Dendritic cell treated with granulocyte-macrophage colony-stimulating factor and Interleukin-4, amounts not matched to agents 40 ng/mL and 50 ng/mL, for 4 days (primary cell): ENCODE results near the gene LRP1.

Experiments used
- H3K27ac Mint-ChIP-seq: one replicate; pipeline ENCODE4 v1.8.0; 2022; ENCODE audit warnings: mild to moderate bottlenecking, mixed read lengths
- H3K27me3 Mint-ChIP-seq: one replicate; pipeline ENCODE4 v1.8.0; 2022; ENCODE audit warnings: mild to moderate bottlenecking, mixed read lengths
- H3K36me3 Mint-ChIP-seq: one replicate; pipeline ENCODE4 v1.8.0; 2022; ENCODE audit warnings: low read depth, mixed read lengths
- H3K4me1 Mint-ChIP-seq: one replicate; pipeline ENCODE4 v1.8.0; 2022; ENCODE audit warnings: low read depth, mixed read lengths
- H3K4me3 Mint-ChIP-seq: one replicate; pipeline ENCODE4 v1.8.0; 2022; ENCODE audit warnings: mild to moderate bottlenecking, moderate library complexity, mixed read lengths
- H3K9me3 Mint-ChIP-seq: one replicate; pipeline ENCODE4 v1.8.0; 2022; ENCODE audit warnings: mixed read lengths
- intact Hi-C: fragments of 100-400 bp; cut with micrococcal nuclease; formaldehyde crosslinking; loops from one replicate; pipeline ENCODE4 v1.15.0; 2022

Gene LRP1

DNA sequence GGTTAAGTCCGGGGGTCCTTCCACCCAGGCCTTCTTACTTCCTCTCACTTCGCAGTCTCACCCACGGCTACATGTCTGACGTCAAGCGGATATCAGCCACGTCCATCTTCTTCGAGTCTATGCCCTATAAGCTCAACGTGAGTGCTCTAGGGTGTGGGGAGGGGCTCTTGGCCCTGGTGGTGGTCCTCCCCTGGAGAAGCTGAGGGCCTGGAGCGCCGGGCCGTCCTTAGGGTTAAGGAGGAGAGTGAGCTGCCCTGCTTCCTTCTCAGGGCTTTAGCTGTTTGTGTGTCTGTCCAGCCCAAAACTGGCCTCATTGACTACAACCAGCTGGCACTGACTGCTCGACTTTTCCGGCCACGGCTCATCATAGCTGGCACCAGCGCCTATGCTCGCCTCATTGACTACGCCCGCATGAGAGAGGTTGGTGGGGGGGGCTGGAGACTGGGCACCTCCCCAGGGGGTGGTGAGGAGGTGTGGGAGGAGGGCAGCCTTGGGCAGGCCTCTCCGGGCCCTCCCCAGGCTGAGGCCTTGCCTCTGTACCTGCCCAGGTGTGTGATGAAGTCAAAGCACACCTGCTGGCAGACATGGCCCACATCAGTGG, 104.0 kb downstream of the LRP1 start:
- H3K27me3 Mint-ChIP-seq: peaks cover 32% of the 10 kb centered on the region
- intact Hi-C loops: no loop called here
- H3K4me3 Mint-ChIP-seq: no peak overlapping the region
- H3K27ac Mint-ChIP-seq: no peak overlapping the region
- peaks cover 67% of the 10 kb centered on the region for H3K4me1 Mint-ChIP-seq
- no peaks in the 10 kb centered on the region for H3K9me3 Mint-ChIP-seq
- peaks cover 44% of the 10 kb centered on the region for H3K36me3 Mint-ChIP-seq

- Mint-ChIP-seq H3K36me3 (peaks cover 44% of the 10 kb centered on the region), H3K27ac (peak overlapping the region; percentile 80), H3K27me3 (peaks cover 38% of the 10 kb centered on the region), H3K4me3 (peak overlapping the region; percentile 48), H3K4me1 (peaks cover 71% of the 10 kb centered on the region), H3K9me3 (no peaks in the 10 kb centered on the region)
- intact Hi-C loops: no loop called here
Measured at GRCh38 chr12:57233357-57234232, 105.3 kb downstream of the LRP1 start.

GRCh38 chr12:57234233-57234570, 105.9 kb downstream of the LRP1 start:
- peaks cover 44% of the 10 kb centered on the region for H3K36me3 Mint-ChIP-seq
- peaks cover 69% of the 10 kb centered on the region for H3K4me1 Mint-ChIP-seq
- H3K4me3 Mint-ChIP-seq: peak overlapping the region; percentile 48
- intact Hi-C loops: no loop called here
- H3K9me3 Mint-ChIP-seq: no peaks in the 10 kb centered on the region
- peak overlapping the region; percentile 80 for H3K27ac Mint-ChIP-seq
- peaks cover 41% of the 10 kb centered on the region for H3K27me3 Mint-ChIP-seq

DNA sequence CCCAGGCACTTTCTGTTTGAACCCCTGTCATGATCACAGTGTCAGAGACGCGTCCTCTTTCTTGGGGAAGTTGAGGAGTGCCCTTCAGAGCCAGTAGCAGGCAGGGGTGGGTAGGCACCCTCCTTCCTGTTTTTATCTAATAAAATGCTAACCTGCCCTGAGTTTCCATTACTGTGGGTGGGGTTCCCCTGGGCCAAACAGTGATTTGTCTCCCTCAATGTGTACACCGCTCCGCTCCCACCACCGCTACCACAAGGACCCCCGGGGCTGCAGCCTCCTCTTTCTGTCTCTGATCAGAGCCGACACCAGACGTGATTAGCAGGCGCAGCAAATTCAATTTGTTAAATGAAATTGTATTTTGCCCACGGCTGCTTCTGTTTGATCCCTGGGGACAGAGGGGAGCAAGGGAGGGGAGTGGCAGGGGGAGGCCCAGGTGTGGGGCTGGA, 106.3 kb downstream of the LRP1 start:
- Mint-ChIP-seq H3K27me3 (peaks cover 45% of the 10 kb centered on the region), H3K27ac (peak overlapping the region; percentile 80), H3K4me1 (peaks cover 70% of the 10 kb centered on the region), H3K36me3 (peaks cover 42% of the 10 kb centered on the region), H3K9me3 (no peaks in the 10 kb centered on the region), H3K4me3 (peak overlapping the region; percentile 48)
- intact Hi-C loops: no loop called here

- Mint-ChIP-seq H3K9me3 (no peaks in the 10 kb centered on the region), H3K36me3 (peaks cover 36% of the 10 kb centered on the region), H3K4me3 (no peak overlapping the region), H3K27ac (no peak overlapping the region), H3K4me1 (peaks cover 70% of the 10 kb centered on the region), H3K27me3 (peaks cover 50% of the 10 kb centered on the region)
- intact Hi-C loops: no loop called here
Measured at GRCh38 chr12:57235017-57235727, 106.9 kb downstream of the LRP1 start.

GRCh38 chr12:57235728-57236131, 107.4 kb downstream of the LRP1 start:
- Mint-ChIP-seq H3K27me3 (peaks cover 56% of the 10 kb centered on the region), H3K9me3 (no peaks in the 10 kb centered on the region), H3K27ac (no peak overlapping the region), H3K4me3 (no peak overlapping the region), H3K4me1 (peaks cover 70% of the 10 kb centered on the region), H3K36me3 (peaks cover 35% of the 10 kb centered on the region)
- intact Hi-C loops: no loop called here

DNA sequence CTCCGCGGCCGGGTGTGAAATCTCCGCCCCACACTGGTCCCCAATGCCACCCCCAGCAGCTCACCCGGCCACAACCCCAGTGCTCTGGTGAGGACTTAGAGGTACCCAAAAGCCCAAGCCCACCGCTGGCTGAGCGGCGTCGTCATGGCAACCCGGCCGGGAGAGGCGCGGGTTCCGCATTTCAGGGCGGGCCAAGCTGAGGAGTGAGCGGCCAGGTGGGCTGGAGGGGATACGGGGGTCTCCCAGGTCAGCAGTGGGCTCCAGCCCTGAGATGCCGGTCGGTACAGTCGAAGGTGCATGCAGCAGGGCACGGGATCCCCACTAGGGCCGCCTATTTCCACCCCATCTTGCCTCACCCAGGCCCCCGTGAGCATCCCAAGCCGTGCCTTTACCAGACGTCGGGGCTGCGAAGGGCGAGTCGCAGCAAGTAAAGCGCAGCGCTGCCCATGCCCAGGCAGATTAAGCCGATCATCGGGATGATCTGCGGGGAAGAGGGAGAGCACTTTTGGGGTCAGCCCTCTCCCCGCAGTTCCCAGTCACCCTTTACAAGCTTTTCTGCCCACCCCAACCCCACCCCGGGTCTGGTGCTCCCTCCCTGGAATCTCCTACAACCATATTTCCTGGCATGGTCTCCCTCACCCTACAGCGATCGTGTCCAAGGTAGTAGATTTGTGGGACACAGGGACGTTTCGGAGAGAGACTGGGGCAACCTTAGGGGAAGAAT, 108.1 kb downstream of the LRP1 start:
- Mint-ChIP-seq H3K4me3 (peak overlapping the region; percentile 28), H3K9me3 (no peaks in the 10 kb centered on the region), H3K36me3 (peaks cover 31% of the 10 kb centered on the region), H3K27ac (no peak overlapping the region), H3K4me1 (peaks cover 70% of the 10 kb centered on the region), H3K27me3 (peaks cover 62% of the 10 kb centered on the region)
- intact Hi-C loops: no loop called here

GRCh38 chr12:57236925-57237595, 108.8 kb downstream of the LRP1 start:
- peaks cover 24% of the 10 kb centered on the region for H3K36me3 Mint-ChIP-seq
- H3K4me3 Mint-ChIP-seq: no peak overlapping the region
- H3K4me1 Mint-ChIP-seq: peaks cover 72% of the 10 kb centered on the region
- intact Hi-C loops: no loop called here
- no peak overlapping the region for H3K27ac Mint-ChIP-seq
- H3K27me3 Mint-ChIP-seq: peaks cover 69% of the 10 kb centered on the region
- no peaks in the 10 kb centered on the region for H3K9me3 Mint-ChIP-seq

DNA sequence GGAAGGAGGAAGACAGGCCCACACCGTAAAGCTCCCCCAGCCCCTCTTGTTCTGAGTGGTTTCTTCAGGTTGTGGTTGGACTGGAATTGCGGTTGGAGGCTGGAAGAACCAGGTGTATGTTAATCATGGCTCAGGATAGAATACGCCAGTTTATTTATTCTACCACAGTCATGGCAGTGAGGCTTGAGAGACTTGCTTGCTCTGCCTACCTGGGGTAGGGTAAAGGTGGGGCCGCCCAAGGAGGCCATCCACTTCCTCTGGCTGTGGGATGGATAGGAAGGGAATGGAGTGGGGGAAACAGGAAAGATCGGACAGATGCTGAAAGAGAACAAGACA, 109.3 kb downstream of the LRP1 start:
- peaks cover 19% of the 10 kb centered on the region for H3K36me3 Mint-ChIP-seq
- H3K4me1 Mint-ChIP-seq: peaks cover 77% of the 10 kb centered on the region
- no peaks in the 10 kb centered on the region for H3K9me3 Mint-ChIP-seq
- intact Hi-C loops: no loop called here
- H3K27me3 Mint-ChIP-seq: peaks cover 74% of the 10 kb centered on the region
- H3K27ac Mint-ChIP-seq: no peak overlapping the region
- H3K4me3 Mint-ChIP-seq: peak overlapping the region; percentile 11

DNA sequence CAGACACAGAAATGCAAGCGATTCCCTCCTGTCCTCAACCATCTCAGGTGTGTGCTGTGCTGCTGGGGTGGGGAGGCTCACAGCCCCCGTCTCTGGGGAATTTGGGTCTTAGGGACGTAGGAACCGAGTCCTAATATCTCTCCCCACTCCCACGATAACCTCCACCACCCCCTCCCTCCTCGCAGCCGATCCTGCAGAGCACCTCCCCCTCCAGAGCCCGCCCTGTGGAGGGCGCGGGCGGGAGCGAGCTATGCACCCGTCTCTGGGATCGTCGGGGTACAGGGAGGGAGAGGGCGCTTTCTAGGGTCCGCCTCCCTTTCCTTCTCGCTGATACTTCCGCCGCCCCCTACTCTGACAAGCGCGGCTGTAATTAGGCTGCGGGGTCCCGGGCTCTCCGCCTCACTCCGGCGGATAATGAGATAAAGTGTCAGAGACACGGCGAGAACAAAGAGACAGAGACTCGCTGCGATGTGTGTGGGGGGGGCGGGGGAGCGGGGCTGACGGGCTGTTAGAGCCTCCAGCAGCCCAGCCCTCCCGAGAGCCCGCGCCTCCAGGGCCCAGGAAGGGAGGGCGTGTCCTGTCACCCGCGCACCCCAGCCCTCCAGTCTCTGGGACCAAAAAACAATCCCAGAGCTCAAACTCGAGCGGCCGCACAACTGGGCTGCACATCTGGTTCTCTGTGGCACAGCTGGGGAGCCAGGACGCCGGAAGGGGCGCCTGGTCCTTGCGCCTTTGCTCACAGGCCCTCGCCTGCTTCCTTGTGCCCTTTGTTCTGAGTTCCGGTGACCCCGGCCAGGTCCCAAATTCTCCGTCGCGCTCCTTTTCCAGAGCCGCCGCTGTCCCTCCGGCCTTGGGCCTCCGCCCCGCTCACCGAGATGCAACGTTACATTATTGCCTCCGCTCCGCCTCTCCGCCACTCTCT, 109.9 kb downstream of the LRP1 start:
- peaks cover 81% of the 10 kb centered on the region for H3K27me3 Mint-ChIP-seq
- peak overlapping the region; percentile 45 for H3K27ac Mint-ChIP-seq
- no peaks in the 10 kb centered on the region for H3K9me3 Mint-ChIP-seq
- peaks cover 13% of the 10 kb centered on the region for H3K36me3 Mint-ChIP-seq
- H3K4me1 Mint-ChIP-seq: peaks cover 77% of the 10 kb centered on the region
- peak overlapping the region; percentile 70 for H3K4me3 Mint-ChIP-seq
- intact Hi-C loops: no loop called here

GRCh38 chr12:57238854-57239554, 110.7 kb downstream of the LRP1 start:
- H3K4me1 Mint-ChIP-seq: peaks cover 77% of the 10 kb centered on the region
- intact Hi-C loops: loop anchor here (1.0 kb wide), 3 partner anchors 10 to 25 kb away; partner anchors contain the start of gene SHMT2
- peaks cover 6% of the 10 kb centered on the region for H3K36me3 Mint-ChIP-seq
- peak overlapping the region; percentile 81 for H3K4me3 Mint-ChIP-seq
- H3K9me3 Mint-ChIP-seq: no peaks in the 10 kb centered on the region
- peaks cover 89% of the 10 kb centered on the region for H3K27me3 Mint-ChIP-seq
- peak overlapping the region; percentile 45 for H3K27ac Mint-ChIP-seq

- peak overlapping the region; percentile 81 for H3K4me3 Mint-ChIP-seq
- no peaks in the 10 kb centered on the region for H3K9me3 Mint-ChIP-seq
- H3K27me3 Mint-ChIP-seq: peaks cover 95% of the 10 kb centered on the region
- peaks cover 77% of the 10 kb centered on the region for H3K4me1 Mint-ChIP-seq
- no peak overlapping the region for H3K27ac Mint-ChIP-seq
- peaks cover 7% of the 10 kb centered on the region for H3K36me3 Mint-ChIP-seq
- intact Hi-C loops: loop anchor here (1.0 kb wide), 3 partner anchors 10 to 25 kb away; partner anchors contain the start of gene SHMT2
Measured at GRCh38 chr12:57239587-57240065, 111.3 kb downstream of the LRP1 start.
